Endothelial cell (in vitro differentiated cells): ENCODE results near the gene TOP3A. TPM values are rescaled to one million over a fixed set of nuclear protein-coding genes. Genes with fewer than 3 reads are reported as not detected.

Experiments
- DNase-seq: peaks from one replicate; pipeline ENCODE4 v3.0.0; 2021; ENCODE audit warnings: low spot score
- H3K27ac Mint-ChIP-seq: one replicate; pipeline ENCODE4 v1.8.0; 2021; ENCODE audit warnings: mixed read lengths, inconsistent platforms; ENCODE audit not compliant: unreplicated experiment
- H3K27me3 Mint-ChIP-seq: one replicate; pipeline ENCODE4 v1.8.0; 2021; ENCODE audit warnings: mild to moderate bottlenecking, moderate library complexity, mixed read lengths, inconsistent platforms; ENCODE audit not compliant: unreplicated experiment
- H3K36me3 Mint-ChIP-seq: one replicate; pipeline ENCODE4 v1.8.0; 2021; ENCODE audit warnings: mild to moderate bottlenecking, low read depth, mixed read lengths, inconsistent platforms; ENCODE audit not compliant: unreplicated experiment
- H3K4me1 Mint-ChIP-seq: one replicate; pipeline ENCODE4 v1.8.0; 2021; ENCODE audit warnings: mild to moderate bottlenecking, mixed read lengths, inconsistent platforms; ENCODE audit not compliant: unreplicated experiment
- H3K4me3 Mint-ChIP-seq: one replicate; pipeline ENCODE4 v1.8.0; 2021; ENCODE audit warnings: mild to moderate bottlenecking, mixed read lengths, inconsistent platforms; ENCODE audit not compliant: unreplicated experiment
- H3K9me3 Mint-ChIP-seq: one replicate; pipeline ENCODE4 v1.8.0; 2021; ENCODE audit warnings: mixed read lengths, inconsistent platforms; ENCODE audit not compliant: unreplicated experiment
- total RNA-seq: library from RNA; stranded (reverse); fragmentation: NEBNext Ultra II Directional; extraction: Animal tissue kit (Norgen Biotek cat#: 25700); gene quantifications from one replicate; pipeline ENCODE4 v1.2.1, GENCODE V29; 2021; ENCODE audit not compliant: unreplicated experiment
- TF ChIP-seq, protein P1 (sequence below): fragments of 200-600 bp; sonication (generic); IDR thresholded peaks from one replicate; pipeline ENCODE4 v1.5.0; 2021; ENCODE audit warnings: antibody characterized with exemption; ENCODE audit not compliant: unreplicated experiment

The TOP3A gene
- total RNA-seq, 1 donor from 2014 or later, result 39.2 TPM

DNA sequence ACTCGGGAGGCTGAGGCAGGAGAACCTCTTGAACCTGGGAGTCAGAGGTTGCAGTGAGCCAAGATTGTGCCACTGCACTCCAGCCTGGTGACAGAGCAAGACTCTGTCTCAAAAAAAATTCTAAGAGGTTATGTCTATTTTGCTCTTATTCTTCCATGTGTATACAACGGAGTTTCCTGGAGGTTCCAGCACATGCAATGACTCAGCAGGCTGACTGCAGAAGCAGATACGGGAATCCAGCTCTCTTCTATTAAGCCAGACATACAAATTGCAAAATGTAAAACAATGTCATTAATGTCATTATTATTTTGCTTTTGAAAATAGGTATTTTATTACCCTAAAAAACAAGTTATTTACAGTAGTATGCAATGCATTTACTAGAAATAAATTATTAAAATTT lies 35.9 kb downstream of the TOP3A start:
- Mint-ChIP-seq H3K27me3 (no peaks in the 10 kb centered on the region), H3K36me3 (peaks cover 29% of the 10 kb centered on the region), H3K4me3 (no peak overlapping the region), H3K9me3 (no peaks in the 10 kb centered on the region), H3K27ac (no peak overlapping the region), H3K4me1 (no peaks in the 10 kb centered on the region)
- DNase-seq, result no peak
- TF ChIP-seq, protein P1, sequence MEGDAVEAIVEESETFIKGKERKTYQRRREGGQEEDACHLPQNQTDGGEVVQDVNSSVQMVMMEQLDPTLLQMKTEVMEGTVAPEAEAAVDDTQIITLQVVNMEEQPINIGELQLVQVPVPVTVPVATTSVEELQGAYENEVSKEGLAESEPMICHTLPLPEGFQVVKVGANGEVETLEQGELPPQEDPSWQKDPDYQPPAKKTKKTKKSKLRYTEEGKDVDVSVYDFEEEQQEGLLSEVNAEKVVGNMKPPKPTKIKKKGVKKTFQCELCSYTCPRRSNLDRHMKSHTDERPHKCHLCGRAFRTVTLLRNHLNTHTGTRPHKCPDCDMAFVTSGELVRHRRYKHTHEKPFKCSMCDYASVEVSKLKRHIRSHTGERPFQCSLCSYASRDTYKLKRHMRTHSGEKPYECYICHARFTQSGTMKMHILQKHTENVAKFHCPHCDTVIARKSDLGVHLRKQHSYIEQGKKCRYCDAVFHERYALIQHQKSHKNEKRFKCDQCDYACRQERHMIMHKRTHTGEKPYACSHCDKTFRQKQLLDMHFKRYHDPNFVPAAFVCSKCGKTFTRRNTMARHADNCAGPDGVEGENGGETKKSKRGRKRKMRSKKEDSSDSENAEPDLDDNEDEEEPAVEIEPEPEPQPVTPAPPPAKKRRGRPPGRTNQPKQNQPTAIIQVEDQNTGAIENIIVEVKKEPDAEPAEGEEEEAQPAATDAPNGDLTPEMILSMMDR, result no peak

DNA sequence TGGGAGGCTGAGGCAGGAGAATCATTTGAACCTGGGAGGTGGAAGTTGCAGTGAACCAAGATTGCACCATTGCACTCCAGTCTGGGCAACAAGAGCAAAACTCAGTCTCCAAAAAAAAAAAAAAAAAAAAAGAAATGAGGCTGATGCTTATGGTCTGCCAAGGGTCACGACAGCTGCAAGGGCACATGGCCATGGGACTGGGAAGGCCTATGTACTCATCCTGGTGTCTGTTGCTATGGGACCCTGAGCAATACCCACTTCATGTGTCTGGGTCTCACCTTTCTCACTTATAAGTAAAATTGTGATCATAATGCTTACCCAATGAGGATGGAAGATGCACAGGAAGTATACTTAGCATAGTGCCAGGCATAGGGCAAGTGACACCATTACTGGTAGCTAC lies 37.7 kb downstream of the TOP3A start:
- TF ChIP-seq, protein P1, result no peak
- DNase-seq, result no peak
- Mint-ChIP-seq H3K27ac (no peak overlapping the region), H3K27me3 (no peaks in the 10 kb centered on the region), H3K9me3 (no peaks in the 10 kb centered on the region), H3K4me1 (no peaks in the 10 kb centered on the region), H3K36me3 (peaks cover 27% of the 10 kb centered on the region), H3K4me3 (no peak overlapping the region)

DNA sequence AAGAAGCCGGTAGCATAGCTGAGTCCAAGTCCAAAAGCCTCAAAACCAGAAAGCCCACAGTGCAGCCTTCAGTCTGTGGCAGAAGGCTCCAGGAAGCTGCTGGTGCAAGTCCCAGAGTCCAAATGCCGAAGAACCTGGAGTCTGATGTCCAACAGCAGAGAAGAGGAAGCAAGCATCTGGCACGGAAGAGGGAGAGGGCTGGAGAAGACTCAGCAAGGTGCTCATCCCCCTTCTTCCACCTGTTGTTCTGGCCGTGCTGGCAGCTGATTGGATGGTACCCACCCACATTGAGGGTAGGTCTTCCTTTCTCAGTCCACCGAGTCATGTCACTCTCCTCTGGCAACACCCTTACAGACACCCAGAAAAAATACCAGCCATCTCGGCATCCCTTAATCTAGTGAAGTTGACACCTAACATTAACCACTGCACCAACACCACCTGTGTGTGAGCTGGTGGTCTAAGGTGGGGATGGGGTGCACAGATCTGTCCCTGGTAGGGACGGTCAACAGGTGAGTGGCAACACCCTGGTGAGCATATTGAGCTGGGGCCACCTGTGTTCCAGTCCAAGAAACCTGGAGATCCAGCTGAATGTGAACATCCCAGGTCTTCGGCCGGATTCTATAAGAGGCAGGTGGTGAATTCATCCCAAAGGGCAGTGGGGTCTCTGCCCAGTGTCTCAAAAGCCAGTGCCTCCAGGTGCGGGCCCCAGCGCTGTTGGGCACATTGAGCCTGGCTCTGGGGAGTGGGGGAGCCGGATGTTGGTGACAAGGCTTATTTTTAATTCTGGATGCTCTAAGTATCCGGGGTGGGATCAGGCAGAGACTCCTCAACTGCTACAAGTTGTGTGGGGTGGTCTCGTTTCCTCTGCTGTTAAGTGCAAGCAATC lies 44.5 kb downstream of the TOP3A start:
- H3K4me1 Mint-ChIP-seq, result no peaks in the 10 kb centered on the region
- H3K4me3 Mint-ChIP-seq, result no peak overlapping the region
- peaks cover 1% of the 10 kb centered on the region for H3K27me3 Mint-ChIP-seq
- H3K27ac Mint-ChIP-seq, result no peak overlapping the region
- H3K9me3 Mint-ChIP-seq, result no peaks in the 10 kb centered on the region
- TF ChIP-seq, protein P1, result no peak
- H3K36me3 Mint-ChIP-seq, result peaks cover 6% of the 10 kb centered on the region
- no peak for DNase-seq

DNA sequence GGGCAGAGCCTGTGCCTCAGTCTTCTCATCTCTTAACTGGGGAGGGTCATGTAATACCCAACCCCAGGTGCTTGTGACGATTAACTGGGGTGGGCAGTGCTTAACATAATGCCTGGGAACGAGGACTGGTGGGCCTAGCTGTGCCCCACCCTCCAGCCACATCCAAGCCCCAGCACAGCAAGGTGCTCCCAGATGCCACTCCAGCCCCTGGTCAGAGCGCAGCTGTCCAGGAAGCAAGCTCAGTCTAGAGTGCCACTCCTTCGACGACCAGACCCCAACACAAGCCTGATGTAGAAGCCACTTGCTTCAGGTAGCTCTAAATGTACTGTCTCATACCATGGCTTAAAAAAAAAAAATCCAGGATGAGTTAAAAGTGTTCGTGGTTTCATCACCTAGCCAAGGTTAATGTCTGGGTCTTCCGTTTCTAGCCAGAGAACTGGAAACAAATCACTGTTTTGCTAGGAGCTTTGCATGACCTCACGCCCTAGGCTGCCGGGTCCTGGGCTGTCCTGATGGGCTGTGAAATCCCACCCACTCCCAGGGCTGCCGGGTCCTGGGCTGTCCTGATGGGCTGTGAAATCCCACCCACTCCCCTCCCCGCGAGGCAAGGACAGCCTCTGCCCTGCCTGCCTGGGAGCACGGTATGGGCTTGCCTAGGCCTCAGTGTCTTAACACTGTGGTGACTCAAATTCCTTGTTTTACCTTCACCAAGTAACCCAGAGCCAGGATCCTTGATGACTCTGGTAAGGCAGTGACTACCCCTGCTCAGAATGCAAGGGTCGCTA lies 46.7 kb downstream of the TOP3A start:
- Mint-ChIP-seq H3K27me3 (peaks cover 4% of the 10 kb centered on the region), H3K27ac (no peak overlapping the region), H3K36me3 (peaks cover 3% of the 10 kb centered on the region), H3K4me3 (no peak overlapping the region), H3K9me3 (no peaks in the 10 kb centered on the region), H3K4me1 (no peaks in the 10 kb centered on the region)
- TF ChIP-seq, protein P1, result no peak
- DNase-seq, result no peak
